Mesenchymal stem cell (in vitro differentiated cells and primary cell): ENCODE measurements around the gene CRIP2.
A peak's percentile ranks its signal among the peaks of the same experiment; 100 is the strongest.

Experiments
- DNase-seq: peaks from one replicate; pipeline ENCODE4 v3.0.0-alpha.2; 2013
- H2AFZ ChIP-seq: one replicate; pipeline ENCODE4 v1.6.1; 2013; ENCODE audit warnings: low read depth, mild to moderate bottlenecking, control low read depth, inconsistent platforms, low read length, moderate library complexity
- H2AK5ac ChIP-seq: 2 replicates; pipeline ENCODE4 v1.6.1; 2013; ENCODE audit warnings: low read length, moderate library complexity, mild to moderate bottlenecking, inconsistent platforms; ENCODE audit not compliant: severe bottlenecking
- H2BK120ac ChIP-seq: one replicate; pipeline ENCODE4 v1.6.1; 2013; ENCODE audit warnings: low read depth, mild to moderate bottlenecking, inconsistent platforms, low read length, moderate library complexity
- H2BK12ac ChIP-seq, 2 experiments: one replicate each; pipeline ENCODE4 v1.6.1; 2013; ENCODE audit warnings: inconsistent platforms in 2 of 2, low read length in 2 of 2, mild to moderate bottlenecking in 2 of 2, moderate library complexity in 2 of 2, control low read depth in 1 of 2
- H2BK15ac ChIP-seq: one replicate; pipeline ENCODE4 v1.6.1; 2013; ENCODE audit warnings: mild to moderate bottlenecking, low read depth, inconsistent platforms; ENCODE audit not compliant: poor library complexity, severe bottlenecking
- H2BK5ac ChIP-seq: 2 replicates; pipeline ENCODE4 v1.6.1; 2013; ENCODE audit warnings: low read depth, mild to moderate bottlenecking, low read length, control low read depth, inconsistent platforms; ENCODE audit not compliant: poor library complexity, severe bottlenecking
- H3K14ac ChIP-seq, 2 experiments: one replicate each; pipeline ENCODE4 v1.6.1; 2013; ENCODE audit warnings: inconsistent platforms in 2 of 2, low read length in 2 of 2, control low read depth in 1 of 2, mild to moderate bottlenecking in 1 of 2, moderate library complexity in 1 of 2
- H3K18ac ChIP-seq, 2 experiments: one replicate each; pipeline ENCODE4 v1.6.1; 2013; ENCODE audit warnings: inconsistent platforms in 2 of 2, low read length in 2 of 2, control low read depth in 1 of 2, low read depth in 1 of 2, mild to moderate bottlenecking in 1 of 2
- H3K23ac ChIP-seq, 2 experiments: one replicate each; pipeline ENCODE4 v1.6.1; 2013; ENCODE audit warnings: inconsistent platforms in 2 of 2, low read length in 2 of 2, mild to moderate bottlenecking in 2 of 2, moderate library complexity in 2 of 2, control low read depth in 1 of 2
- H3K27ac ChIP-seq: 2 replicates; pipeline ENCODE4 v1.5.1; 2013; ENCODE audit warnings: mild to moderate bottlenecking, moderate library complexity, low read length, control low read depth, inconsistent platforms; ENCODE audit not compliant: poor library complexity, severe bottlenecking
- H3K27me3 ChIP-seq, 2 experiments: 2 replicates each; pipeline versions ENCODE4 v1.6.1 to v1.7.0; 2013; ENCODE audit warnings: low read length in 2 of 2, mild to moderate bottlenecking in 2 of 2, moderate library complexity in 2 of 2, control low read depth in 1 of 2, inconsistent platforms in 1 of 2; ENCODE audit not compliant: control insufficient read depth in 1 of 2, insufficient read depth in 1 of 2
- H3K36me3 ChIP-seq, 2 experiments: 2 replicates each; pipeline versions ENCODE4 v1.6.1 to v1.7.0; 2013; ENCODE audit warnings: low read length in 2 of 2, control low read depth in 1 of 2, inconsistent platforms in 1 of 2, low read depth in 1 of 2, mild to moderate bottlenecking in 1 of 2; ENCODE audit not compliant: insufficient read depth in 2 of 2, control insufficient read depth in 1 of 2
- H3K4ac ChIP-seq, 2 experiments: one replicate each; pipeline ENCODE4 v1.6.1; 2013; ENCODE audit warnings: inconsistent platforms in 2 of 2, low read length in 2 of 2, mild to moderate bottlenecking in 2 of 2, moderate library complexity in 2 of 2, control low read depth in 1 of 2, low read depth in 1 of 2
- H3K4me1 ChIP-seq: 2 replicates; pipeline ENCODE4 v1.6.1; 2013; ENCODE audit warnings: low read depth, low read length, control low read depth; ENCODE audit not compliant: control insufficient read depth, insufficient read depth
- H3K4me2 ChIP-seq: 2 replicates; pipeline ENCODE4 v1.6.1; 2013; ENCODE audit warnings: low read length, mild to moderate bottlenecking, inconsistent platforms; ENCODE audit not compliant: poor library complexity, severe bottlenecking
- H3K4me3 ChIP-seq, 2 experiments: 2 replicates each; pipeline versions ENCODE4 v1.5.1 to v1.7.0; 2013; ENCODE audit warnings: low read length in 2 of 2, mild to moderate bottlenecking in 2 of 2, control low read depth in 1 of 2, low read depth in 1 of 2; ENCODE audit not compliant: insufficient read depth in 1 of 2
- H3K79me1 ChIP-seq: replicated peaks from 2 replicates; pipeline ENCODE4 v1.6.1; 2013; ENCODE audit warnings: mild to moderate bottlenecking, control low read depth, low read length, inconsistent platforms; ENCODE audit not compliant: poor library complexity, severe bottlenecking
- H3K9ac ChIP-seq: 2 replicates; pipeline ENCODE4 v1.7.0; 2013; ENCODE audit warnings: mild to moderate bottlenecking, low read length, moderate library complexity
- H3K9me3 ChIP-seq: 2 replicates; pipeline ENCODE4 v1.7.0; 2013; ENCODE audit warnings: mild to moderate bottlenecking, low read length; ENCODE audit not compliant: control insufficient read depth
- H4K8ac ChIP-seq: one replicate; pipeline ENCODE4 v1.6.1; 2013; ENCODE audit warnings: inconsistent platforms, mild to moderate bottlenecking, low read length, moderate library complexity
- H4K91ac ChIP-seq: one replicate; pipeline ENCODE4 v1.6.1; 2013; ENCODE audit warnings: mild to moderate bottlenecking, low read length, inconsistent platforms
- WGBS: methylation state at CpG from one replicate; pipeline ENCODE4 v1.1.7; 2013; ENCODE audit warnings: mixed read lengths; 5-methylcytosine and 5-hydroxymethylcytosine counted together

CRIP2 gene

GRCh38 chr14:105470350-105471296 lies 4.0 kb upstream of the CRIP2 start:
- no peak overlapping the region for H2BK120ac ChIP-seq

GRCh38 chr14:105471297-105471821 lies 3.3 kb upstream of the CRIP2 start:
- no peak overlapping the region for H3K23ac ChIP-seq
- no peak overlapping the region for H3K4me2 ChIP-seq
- no peak overlapping the region for H2BK5ac ChIP-seq
- H4K8ac ChIP-seq = no peak overlapping the region
- H3K36me3 ChIP-seq = peaks cover 14 to 58% of the 10 kb centered on the region in 2 experiments
- H2AK5ac ChIP-seq = no peak overlapping the region
- H3K27me3 ChIP-seq = peaks cover 10 to 13% of the 10 kb centered on the region in 2 experiments
- H2BK15ac ChIP-seq = no peak overlapping the region
- 54% methylated on average over 18 of the region's 19 CpGs for WGBS
- no peak overlapping the region for H3K27ac ChIP-seq
- H3K14ac ChIP-seq = no peak overlapping the region
- peaks cover 79% of the 10 kb centered on the region for H3K4me1 ChIP-seq
- H3K9me3 ChIP-seq = no peaks in the 10 kb centered on the region
- H4K91ac ChIP-seq = no peak overlapping the region
- no peak overlapping the region for H3K9ac ChIP-seq
- H3K79me1 ChIP-seq = no peaks in the 10 kb centered on the region
- no peak overlapping the region for H3K18ac ChIP-seq
- H2AFZ ChIP-seq = no peak overlapping the region
- no peak overlapping the region for H3K4me3 ChIP-seq
- H3K4ac ChIP-seq = no peak overlapping the region
- H2BK120ac ChIP-seq = no peak overlapping the region
- H2BK12ac ChIP-seq = no peak overlapping the region
- DNase-seq = peak; percentile 52

More at GRCh38 chr14:105470350-105471296, 4.0 kb upstream of the CRIP2 start:
- H3K4me2 ChIP-seq = peak overlapping the region; percentile 27
- no peak overlapping the region for H3K4me3 ChIP-seq
- H3K9ac ChIP-seq = no peak overlapping the region
- 86% methylated on average over 29 of the region's 34 CpGs for WGBS
- H3K79me1 ChIP-seq = peaks cover 1% of the 10 kb centered on the region
- no peak overlapping the region for H4K8ac ChIP-seq
- H3K4me1 ChIP-seq = peaks cover 79% of the 10 kb centered on the region
- no peak overlapping the region for H2BK12ac ChIP-seq
- no peak overlapping the region for H2BK15ac ChIP-seq
- no peak overlapping the region for H2AK5ac ChIP-seq
- no peak overlapping the region for H3K23ac ChIP-seq
- peaks cover 15 to 65% of the 10 kb centered on the region in 2 experiments for H3K36me3 ChIP-seq
- H2AFZ ChIP-seq = no peak overlapping the region
- no peaks in the 10 kb centered on the region for H3K9me3 ChIP-seq
- H4K91ac ChIP-seq = peak overlapping the region; percentile 31
- H3K18ac ChIP-seq = no peak overlapping the region
- H3K4ac ChIP-seq = no peak overlapping the region
- no peak overlapping the region for H2BK5ac ChIP-seq
- H3K14ac ChIP-seq = no peak overlapping the region
- DNase-seq = no peak
- H3K27ac ChIP-seq = peak overlapping the region; percentile 18
- H3K27me3 ChIP-seq = peaks cover 5 to 6% of the 10 kb centered on the region in 2 experiments

GRCh38 chr14:105471823-105472485 lies 2.7 kb upstream of the CRIP2 start:
- Histone ChIP-seq H2BK5ac (no peak overlapping the region), H2AK5ac (no peak overlapping the region), H3K9ac (no peak overlapping the region), H3K36me3 (peaks cover 14 to 52% of the 10 kb centered on the region in 2 experiments), H3K4me2 (no peak overlapping the region), H2BK15ac (no peak overlapping the region), H2BK120ac (no peak overlapping the region), H3K9me3 (no peaks in the 10 kb centered on the region), H3K27ac (no peak overlapping the region), H3K4me3 (no peak overlapping the region), H3K79me1 (no peaks in the 10 kb centered on the region), H4K8ac (no peak overlapping the region), H2AFZ (no peak overlapping the region), H3K4ac (no peak overlapping the region), H3K14ac (no peak overlapping the region), H2BK12ac (no peak overlapping the region), H3K27me3 (peaks cover 13 to 15% of the 10 kb centered on the region in 2 experiments), H4K91ac (no peak overlapping the region), H3K4me1 (peaks cover 81% of the 10 kb centered on the region), H3K23ac (no peak overlapping the region), H3K18ac (no peak overlapping the region)
- no peak for DNase-seq
- 90% methylated on average over 7 of the region's 8 CpGs for WGBS
